ENCODE measurements around the gene FGF22.

Gene FGF22

DNA sequence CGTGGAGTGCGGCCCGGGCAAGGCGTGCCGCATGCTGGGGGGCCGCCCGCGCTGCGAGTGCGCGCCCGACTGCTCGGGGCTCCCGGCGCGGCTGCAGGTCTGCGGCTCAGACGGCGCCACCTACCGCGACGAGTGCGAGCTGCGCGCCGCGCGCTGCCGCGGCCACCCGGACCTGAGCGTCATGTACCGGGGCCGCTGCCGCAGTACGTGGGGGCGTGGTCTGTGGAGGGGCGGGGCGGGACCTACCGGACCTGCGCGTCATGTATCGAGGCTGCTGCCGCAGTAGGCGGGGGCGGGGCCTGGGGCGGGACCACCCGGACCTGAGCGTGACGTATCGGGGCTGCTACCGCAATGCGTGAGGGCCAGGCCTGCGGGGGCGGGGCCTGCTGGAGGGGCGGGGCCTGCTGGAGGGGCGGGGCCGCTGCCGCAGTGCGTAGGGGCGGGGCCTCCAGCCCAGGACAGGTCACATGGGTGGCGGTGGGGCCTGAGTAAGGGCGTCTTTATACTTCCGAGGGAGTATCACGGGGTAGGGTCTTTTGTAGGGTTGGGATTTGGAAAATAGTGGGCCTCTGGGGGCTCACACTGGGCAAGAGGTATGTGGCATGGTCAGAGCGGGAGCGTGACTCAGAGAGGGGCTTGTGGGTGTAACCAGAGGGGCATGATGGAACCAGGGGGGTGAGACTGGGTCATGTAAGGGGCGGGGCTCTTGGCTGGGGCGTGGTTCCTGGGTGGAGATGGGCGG is 40.8 kb downstream of the FGF22 start:
- peak; percentile 98 for DNase-seq (ENCODE audit: low read depth)

DNA sequence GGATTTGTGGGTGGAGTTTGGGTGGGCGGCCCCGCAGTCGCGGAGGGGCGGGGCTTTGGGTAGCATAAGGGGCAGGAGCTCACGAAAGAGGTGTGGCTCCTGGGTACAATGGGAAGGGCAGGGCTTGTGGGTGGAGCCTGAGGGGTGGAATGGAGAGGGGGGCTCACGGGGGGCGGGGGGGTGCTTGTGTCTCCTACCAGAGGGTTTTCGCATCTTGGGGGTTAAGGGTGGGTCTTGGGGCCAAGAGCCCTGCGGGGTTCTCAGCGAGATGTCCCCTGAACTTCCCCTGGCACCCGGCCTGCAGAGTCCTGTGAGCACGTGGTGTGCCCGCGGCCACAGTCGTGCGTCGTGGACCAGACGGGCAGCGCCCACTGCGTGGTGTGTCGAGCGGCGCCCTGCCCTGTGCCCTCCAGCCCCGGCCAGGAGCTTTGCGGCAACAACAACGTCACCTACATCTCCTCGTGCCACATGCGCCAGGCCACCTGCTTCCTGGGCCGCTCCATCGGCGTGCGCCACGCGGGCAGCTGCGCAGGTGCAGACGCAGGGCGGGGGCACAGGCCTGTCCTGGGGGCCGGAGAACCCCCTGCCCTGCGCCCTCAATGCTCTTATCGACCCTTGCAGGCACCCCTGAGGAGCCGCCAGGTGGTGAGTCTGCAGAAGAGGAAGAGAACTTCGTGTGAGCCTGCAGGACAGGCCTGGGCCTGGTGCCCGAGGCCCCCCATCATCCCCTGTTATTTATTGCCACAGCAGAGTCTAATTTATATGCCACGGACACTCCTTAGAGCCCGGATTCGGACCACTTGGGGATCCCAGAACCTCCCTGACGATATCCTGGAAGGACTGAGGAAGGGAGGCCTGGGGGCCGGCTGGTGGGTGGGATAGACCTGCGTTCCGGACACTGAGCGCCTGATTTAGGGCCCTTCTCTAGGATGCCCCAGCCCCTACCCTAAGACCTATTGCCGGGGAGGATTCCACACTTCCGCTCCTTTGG is 41.6 kb downstream of the FGF22 start:
- DNase-seq (ENCODE audit: low read depth): peak; percentile 83

DNA sequence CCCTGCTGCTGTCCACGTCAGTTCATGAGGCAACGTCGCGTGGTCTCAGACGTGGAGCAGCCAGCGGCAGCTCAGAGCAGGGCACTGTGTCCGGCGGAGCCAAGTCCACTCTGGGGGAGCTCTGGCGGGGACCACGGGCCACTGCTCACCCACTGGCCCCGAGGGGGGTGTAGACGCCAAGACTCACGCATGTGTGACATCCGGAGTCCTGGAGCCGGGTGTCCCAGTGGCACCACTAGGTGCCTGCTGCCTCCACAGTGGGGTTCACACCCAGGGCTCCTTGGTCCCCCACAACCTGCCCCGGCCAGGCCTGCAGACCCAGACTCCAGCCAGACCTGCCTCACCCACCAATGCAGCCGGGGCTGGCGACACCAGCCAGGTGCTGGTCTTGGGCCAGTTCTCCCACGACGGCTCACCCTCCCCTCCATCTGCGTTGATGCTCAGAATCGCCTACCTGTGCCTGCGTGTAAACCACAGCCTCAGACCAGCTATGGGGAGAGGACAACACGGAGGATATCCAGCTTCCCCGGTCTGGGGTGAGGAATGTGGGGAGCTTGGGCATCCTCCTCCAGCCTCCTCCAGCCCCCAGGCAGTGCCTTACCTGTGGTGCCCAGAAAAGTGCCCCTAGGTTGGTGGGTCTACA is 43.1 kb downstream of the FGF22 start:
- no peak for DNase-seq (ENCODE audit: low read depth)

DNA sequence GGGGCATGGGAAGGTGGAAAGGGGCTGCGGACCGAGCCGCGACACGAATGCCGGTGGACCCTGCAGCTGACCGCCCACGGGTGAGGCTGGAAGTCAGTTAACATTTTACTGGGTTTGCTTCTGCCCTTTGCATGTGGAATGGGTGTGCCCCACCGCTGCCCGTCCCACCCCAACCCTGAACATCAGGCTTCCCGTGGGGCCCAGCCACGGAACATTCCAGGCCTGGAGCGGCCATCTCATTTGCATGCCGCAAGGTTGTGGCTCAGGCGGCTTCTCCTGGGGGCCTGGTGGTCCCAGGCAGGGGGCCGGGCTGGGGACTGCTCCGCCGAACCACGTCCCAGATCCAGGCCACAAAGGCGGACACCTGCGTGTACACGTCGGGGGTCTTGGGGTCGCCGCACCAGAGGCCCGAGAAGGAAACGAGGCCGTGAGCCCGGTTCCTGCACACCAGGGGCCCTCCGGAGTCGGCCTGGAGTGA is 45.8 kb downstream of the FGF22 start:
- DNase-seq (ENCODE audit: low read depth): no peak

DNA sequence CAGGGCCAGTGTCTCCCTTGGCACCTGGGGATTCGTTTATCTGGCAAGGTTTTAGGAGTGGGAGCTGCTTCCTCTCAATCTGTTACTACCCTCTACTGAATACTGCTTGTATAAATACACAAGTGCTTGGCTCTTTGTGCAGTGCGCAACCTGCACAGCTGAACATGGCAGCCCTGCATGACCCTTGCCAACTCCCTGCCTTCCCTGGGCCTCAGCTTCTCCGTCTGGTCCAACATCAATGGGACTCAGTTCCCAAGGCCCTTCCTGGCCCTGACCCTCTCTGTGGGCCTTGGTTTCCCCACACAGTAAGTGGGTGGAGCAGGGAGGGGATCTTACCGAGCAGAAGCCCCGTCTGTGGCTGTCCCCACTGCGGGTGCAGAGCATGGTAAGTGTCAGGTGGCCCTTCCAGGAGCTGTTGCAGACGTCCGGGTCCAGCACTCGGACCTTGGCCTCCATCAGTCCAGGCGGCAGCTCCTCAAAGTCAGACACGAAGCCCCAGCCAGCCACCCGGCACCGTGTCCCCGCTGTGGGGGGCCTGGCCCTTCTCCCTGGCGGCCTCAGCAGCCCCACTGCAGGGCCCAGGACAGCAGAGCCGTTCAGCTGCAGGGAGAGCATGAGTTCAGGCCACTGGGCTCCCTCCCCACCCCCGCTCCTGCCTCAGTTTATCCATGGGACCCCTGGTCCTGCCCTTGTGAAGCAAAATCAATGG is 47.1 kb downstream of the FGF22 start:
- DNase-seq (ENCODE audit: low read depth): no peak

DNA sequence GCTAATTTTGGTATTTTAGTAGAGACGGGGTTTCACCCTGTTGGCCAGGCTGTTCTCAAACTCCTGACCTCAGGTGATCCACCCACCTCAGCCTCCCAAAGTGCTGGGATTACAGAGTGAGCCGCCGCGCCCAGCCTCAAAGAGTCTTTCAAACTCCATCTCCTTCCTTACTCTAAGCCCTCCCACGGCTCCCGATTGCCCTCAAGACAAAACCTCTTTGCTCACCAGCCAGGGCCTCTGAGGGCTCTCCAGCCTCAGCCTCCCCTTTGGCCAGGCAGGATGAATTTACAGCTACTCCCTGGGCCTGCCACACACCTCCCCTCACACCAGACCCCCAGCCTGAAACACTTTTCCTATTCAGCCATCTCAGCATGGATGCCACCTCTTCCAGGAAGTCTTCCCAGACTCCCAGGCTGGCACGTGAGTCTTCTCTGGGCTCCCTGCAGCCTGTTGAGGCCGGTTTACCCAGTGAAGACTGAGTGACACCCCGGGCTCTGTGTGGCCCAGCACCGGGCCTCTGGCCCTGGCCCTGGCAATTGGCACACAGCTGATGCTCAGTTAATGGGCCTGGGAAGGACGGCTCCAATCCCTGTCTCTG is 48.0 kb downstream of the FGF22 start:
- DNase-seq (ENCODE audit: low read depth): no peak

DNA sequence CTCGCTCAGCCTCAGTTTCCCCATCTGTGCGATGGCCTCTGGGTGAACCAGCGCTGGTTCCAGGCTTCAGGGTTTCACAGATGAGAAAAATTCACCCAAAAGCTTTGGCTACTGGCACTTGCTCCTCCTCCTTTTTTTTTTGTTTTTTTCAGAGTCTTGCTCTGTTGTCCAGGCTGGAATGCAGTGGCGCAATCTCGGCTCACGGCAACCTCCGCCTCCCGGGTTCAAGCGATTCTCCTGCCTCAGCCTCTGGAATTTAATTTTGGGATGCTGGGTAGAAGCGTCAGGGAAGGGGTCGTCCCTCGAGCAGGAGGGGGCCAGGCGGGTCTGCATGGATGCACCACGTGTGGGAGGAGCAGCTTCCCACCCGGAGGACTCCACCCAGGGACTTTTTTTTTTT is 48.5 kb downstream of the FGF22 start:
- DNase-seq (ENCODE audit: low read depth): no peak

DNA sequence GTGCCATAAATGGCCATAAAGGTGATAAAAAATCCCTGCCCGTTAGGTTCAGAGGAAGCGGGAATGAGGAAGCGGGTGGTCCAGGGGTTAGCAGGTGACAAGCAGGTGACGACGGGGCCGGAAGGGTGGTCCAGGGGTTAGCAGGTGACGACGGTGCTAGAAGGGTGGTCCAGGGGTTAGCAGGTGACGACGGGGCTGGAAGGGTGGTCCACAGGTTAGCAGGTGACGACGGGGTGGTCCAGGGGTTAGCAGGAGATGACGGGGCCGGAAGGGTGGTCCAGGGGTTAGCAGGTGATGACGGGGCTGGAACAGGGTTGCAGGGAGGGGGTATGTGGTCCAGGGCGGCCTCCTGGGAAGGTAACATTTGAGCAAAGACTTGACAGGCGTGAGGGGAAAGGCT is 49.3 kb downstream of the FGF22 start:
- DNase-seq (ENCODE audit: low read depth): no peak

DNA sequence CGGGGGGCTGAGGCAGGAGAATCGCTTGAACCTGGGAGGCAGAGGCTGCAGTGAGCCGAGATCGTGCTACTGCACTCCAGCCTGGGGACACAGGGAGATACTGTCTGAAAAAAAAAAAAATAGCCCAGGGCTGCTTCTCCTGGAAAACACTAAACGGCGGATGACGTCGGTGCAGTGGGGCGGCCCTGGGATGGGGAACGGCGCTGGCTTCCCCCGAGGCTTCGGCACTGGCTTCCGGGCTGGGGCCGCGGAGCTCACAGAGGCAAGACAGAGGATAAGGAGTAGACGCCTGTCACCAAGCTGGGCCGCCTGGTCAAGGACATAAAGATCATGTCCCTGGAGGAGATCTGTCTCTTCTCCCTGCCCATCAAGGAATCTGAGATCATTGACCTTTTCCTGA is 50.5 kb downstream of the FGF22 start:
- no peak for DNase-seq (ENCODE audit: low read depth)

Measured in stimulated activated CD8-positive, alpha-beta memory T cell treated with anti-CD3 and anti-CD28 coated beads, Interleukin-15, amount 100 ng/mL, for 1 hour (primary cell).